HFFc6 (cell line): ENCODE results near the gene FAM90A26. TPM values are rescaled to one million over a fixed set of nuclear protein-coding genes. Genes with fewer than 3 reads are reported as not detected.
A peak's percentile ranks its signal among the peaks of the same experiment; 100 is the strongest.
"Not testable (repeated sequence)": the region's sequence is repeated elsewhere in the genome, so short reads cannot be mapped to it uniquely, and the experiment has no call there.

Experiments
- DNase-seq: peaks from one replicate; pipeline ENCODE4 v3.0.0-alpha.2; 2018
- H3K27ac Mint-ChIP-seq: 2 replicates; pipeline ENCODE4 v1.8.0; 2020; ENCODE audit warnings: mild to moderate bottlenecking, mixed read lengths
- H3K27me3 Mint-ChIP-seq: 2 replicates; pipeline ENCODE4 v1.8.0; 2021; ENCODE audit warnings: mild to moderate bottlenecking, moderate library complexity, mixed read lengths; ENCODE audit not compliant: insufficient read depth
- H3K36me3 Mint-ChIP-seq: 2 replicates; pipeline ENCODE4 v1.8.0; 2021; ENCODE audit warnings: low read depth, mixed read lengths
- H3K4me1 Mint-ChIP-seq: 2 replicates; pipeline ENCODE4 v1.8.0; 2020; ENCODE audit warnings: low read depth, mixed read lengths
- H3K4me3 Mint-ChIP-seq: 2 replicates; pipeline ENCODE4 v1.8.0; 2020; ENCODE audit warnings: mild to moderate bottlenecking, moderate library complexity, mixed read lengths
- H3K9me3 Mint-ChIP-seq: 2 replicates; pipeline ENCODE4 v1.8.0; 2020; ENCODE audit warnings: mild to moderate bottlenecking, mixed read lengths
- long read RNA-seq: library from polyadenylated mRNA; unstranded; transcript quantifications from one replicate; pipeline ENCODE4 v2.0.0, GENCODE V29; 2019
- total RNA-seq, 6 experiments: library from RNA; stranded (reverse); fragmentation: NEBNext Ultra II Directional; extraction: Animal tissue kit (Norgen Biotek cat#: 25700); gene quantifications; 2 replicates in 1 of 6; 3 replicates in 5 of 6; pipeline ENCODE4 v1.2.3, GENCODE V29; 2021
- TF ChIP-seq, protein P1 (sequence below): fragments of 200-600 bp; sonication (generic); IDR thresholded peaks from 2 replicates; pipeline ENCODE4 v1.5.0; 2021; ENCODE audit warnings: antibody characterized with exemption, mild to moderate bottlenecking

FAM90A26 gene, protein sequence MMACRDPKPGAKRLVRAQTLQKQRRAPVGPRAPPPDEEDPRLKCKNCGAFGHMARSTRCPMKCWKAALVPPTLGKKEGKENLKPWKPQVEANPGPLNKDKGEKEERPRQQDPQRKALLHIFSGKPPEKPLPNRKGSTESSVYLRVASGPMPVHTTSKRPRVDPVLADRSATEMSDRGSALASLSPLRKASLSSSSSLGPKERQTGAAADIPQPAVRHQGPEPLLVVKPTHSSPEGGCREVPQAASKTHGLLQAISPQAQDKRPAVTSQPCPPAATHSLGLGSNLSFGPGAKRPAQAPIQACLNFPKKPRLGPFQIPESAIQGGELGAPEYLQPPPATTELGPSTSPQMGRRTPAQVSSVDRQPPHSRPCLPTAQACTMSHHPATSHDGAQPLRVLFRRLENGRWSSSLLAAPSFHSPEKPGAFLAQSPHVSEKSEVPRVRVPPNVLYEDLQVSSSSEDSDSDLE
- total RNA-seq, result not detected
- long read RNA-seq, result 0 reads

- H3K27ac Mint-ChIP-seq, DNase-seq, H3K9me3 Mint-ChIP-seq, H3K36me3 Mint-ChIP-seq, H3K4me1 Mint-ChIP-seq, H3K27me3 Mint-ChIP-seq, H3K4me3 Mint-ChIP-seq: not testable (repeated sequence)
Observed at GRCh38 chr4:9169791-9170459, at the start of gene FAM90A26. Gene FAM90A26, plus strand, starts transcription at chr4:9170409. Its CDS starts 2,764 bp downstream, at chr4:9173173.

DNA sequence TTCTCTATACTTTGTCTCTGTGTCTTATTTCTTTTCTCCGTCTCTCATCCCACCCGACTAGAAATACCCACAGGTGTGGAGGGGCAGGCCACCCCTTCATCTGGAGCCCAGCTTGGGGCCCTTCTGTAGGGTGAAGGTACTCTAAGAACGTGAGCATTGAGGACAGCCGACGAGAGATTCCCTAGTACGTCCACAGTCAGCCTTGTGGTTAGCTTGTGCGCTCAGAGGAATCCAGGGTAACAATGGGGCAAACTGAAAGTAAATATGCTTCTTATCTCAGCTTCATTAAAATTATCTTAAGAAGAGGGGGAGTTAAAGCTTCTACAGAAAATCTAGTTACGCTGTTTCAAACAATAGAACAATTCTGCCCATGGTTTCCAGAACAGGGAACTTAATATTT, 47.5 kb upstream of the FAM90A26 start:
- not testable (repeated sequence) for H3K36me3 Mint-ChIP-seq
- H3K4me1 Mint-ChIP-seq, result peaks cover 16% of the 10 kb centered on the region

DNA sequence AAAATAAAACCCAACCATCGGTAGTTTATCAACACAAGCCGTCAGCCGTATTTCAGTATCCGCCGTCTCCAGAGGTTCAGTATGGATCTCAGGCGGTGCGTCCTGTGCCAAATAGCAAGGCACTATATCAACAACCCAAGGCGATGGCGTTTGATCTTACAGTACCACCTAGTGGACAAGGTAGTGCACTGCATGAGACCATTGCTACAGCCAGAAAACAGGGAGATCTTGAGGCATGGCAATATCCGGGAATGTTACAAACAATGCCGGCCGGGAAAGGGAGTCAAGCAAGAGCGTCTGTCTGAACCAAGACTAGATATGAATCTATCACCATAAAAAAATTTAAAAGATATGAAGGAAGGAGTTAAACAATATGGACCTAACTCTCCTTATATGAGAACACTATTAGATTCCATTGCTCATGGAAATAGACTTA, 46.6 kb upstream of the FAM90A26 start:
- H3K4me1 Mint-ChIP-seq, result peaks cover 16% of the 10 kb centered on the region
- TF ChIP-seq, protein P1, sequence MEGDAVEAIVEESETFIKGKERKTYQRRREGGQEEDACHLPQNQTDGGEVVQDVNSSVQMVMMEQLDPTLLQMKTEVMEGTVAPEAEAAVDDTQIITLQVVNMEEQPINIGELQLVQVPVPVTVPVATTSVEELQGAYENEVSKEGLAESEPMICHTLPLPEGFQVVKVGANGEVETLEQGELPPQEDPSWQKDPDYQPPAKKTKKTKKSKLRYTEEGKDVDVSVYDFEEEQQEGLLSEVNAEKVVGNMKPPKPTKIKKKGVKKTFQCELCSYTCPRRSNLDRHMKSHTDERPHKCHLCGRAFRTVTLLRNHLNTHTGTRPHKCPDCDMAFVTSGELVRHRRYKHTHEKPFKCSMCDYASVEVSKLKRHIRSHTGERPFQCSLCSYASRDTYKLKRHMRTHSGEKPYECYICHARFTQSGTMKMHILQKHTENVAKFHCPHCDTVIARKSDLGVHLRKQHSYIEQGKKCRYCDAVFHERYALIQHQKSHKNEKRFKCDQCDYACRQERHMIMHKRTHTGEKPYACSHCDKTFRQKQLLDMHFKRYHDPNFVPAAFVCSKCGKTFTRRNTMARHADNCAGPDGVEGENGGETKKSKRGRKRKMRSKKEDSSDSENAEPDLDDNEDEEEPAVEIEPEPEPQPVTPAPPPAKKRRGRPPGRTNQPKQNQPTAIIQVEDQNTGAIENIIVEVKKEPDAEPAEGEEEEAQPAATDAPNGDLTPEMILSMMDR, result peak; percentile 75
- not testable (repeated sequence) for H3K27me3 Mint-ChIP-seq, H3K36me3 Mint-ChIP-seq, H3K9me3 Mint-ChIP-seq, H3K27ac Mint-ChIP-seq, DNase-seq
- peak overlapping the region; percentile 11; the same call in 1 of the 2 replicates for H3K4me3 Mint-ChIP-seq

More for the DNA sequence above, 47.5 kb upstream of the FAM90A26 start:
- not testable (repeated sequence) for H3K4me3 Mint-ChIP-seq, H3K9me3 Mint-ChIP-seq, H3K27me3 Mint-ChIP-seq, H3K27ac Mint-ChIP-seq, DNase-seq

DNA sequence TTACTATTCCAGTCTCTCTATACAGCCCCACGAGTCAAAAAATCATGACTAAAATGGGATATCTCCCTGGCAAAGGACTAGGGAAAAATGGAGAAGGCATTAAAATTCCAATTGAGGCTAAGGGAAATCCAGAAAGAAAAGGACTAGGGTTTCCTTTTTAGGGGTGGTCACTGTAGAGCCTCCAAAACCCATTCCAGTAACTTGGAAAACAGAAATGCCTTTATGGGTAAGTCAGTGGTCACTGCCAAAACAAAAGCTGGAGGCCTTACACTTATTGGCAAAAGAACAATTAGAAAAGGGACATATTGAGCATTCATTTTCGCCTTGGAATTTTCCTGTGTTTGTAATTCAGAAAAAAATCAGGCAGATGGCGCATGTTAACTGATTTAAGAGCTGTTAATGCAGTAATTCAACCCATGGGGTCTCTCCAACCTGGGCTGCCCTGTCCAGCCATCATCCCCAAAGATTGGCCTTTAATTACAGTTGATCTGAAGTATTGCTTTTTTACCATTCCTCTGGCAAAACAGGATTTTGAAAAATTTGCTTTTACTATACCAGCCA, 44.5 kb upstream of the FAM90A26 start:
- DNase-seq, H3K27me3 Mint-ChIP-seq, H3K36me3 Mint-ChIP-seq, H3K4me3 Mint-ChIP-seq, H3K27ac Mint-ChIP-seq, H3K9me3 Mint-ChIP-seq: not testable (repeated sequence)
- H3K4me1 Mint-ChIP-seq, result peaks cover 16% of the 10 kb centered on the region

GRCh38 chr4:9131420-9131819, 38.8 kb upstream of the FAM90A26 start:
- H3K36me3 Mint-ChIP-seq, H3K27me3 Mint-ChIP-seq, H3K9me3 Mint-ChIP-seq, H3K4me3 Mint-ChIP-seq: not testable (repeated sequence)
- Mint-ChIP-seq H3K4me1 (peaks cover 27% of the 10 kb centered on the region), H3K27ac (peak overlapping the region; percentile 47)
- peak; percentile 86 for DNase-seq

- not testable (repeated sequence) for H3K9me3 Mint-ChIP-seq
- H3K4me1 Mint-ChIP-seq, result peaks cover 27% of the 10 kb centered on the region
Observed at GRCh38 chr4:9132849-9133248, 37.4 kb upstream of the FAM90A26 start.

GRCh38 chr4:9134011-9134410, 36.2 kb upstream of the FAM90A26 start:
- not testable (repeated sequence) for H3K4me3 Mint-ChIP-seq, H3K36me3 Mint-ChIP-seq, DNase-seq, H3K9me3 Mint-ChIP-seq, H3K27ac Mint-ChIP-seq, H3K27me3 Mint-ChIP-seq
- H3K4me1 Mint-ChIP-seq, result peaks cover 27% of the 10 kb centered on the region

More at GRCh38 chr4:9132849-9133248, 37.4 kb upstream of the FAM90A26 start:
- H3K36me3 Mint-ChIP-seq, H3K27me3 Mint-ChIP-seq, H3K4me3 Mint-ChIP-seq, H3K27ac Mint-ChIP-seq, DNase-seq: not testable (repeated sequence)

GRCh38 chr4:9134556-9134955, 35.7 kb upstream of the FAM90A26 start:
- H3K27me3 Mint-ChIP-seq, H3K27ac Mint-ChIP-seq, H3K9me3 Mint-ChIP-seq, H3K4me3 Mint-ChIP-seq, H3K36me3 Mint-ChIP-seq: not testable (repeated sequence)
- DNase-seq, result peak; percentile 26
- peaks cover 27% of the 10 kb centered on the region for H3K4me1 Mint-ChIP-seq

GRCh38 chr4:9141050-9141449, 29.2 kb upstream of the FAM90A26 start:
- H3K4me1 Mint-ChIP-seq, H3K9me3 Mint-ChIP-seq, H3K4me3 Mint-ChIP-seq, H3K27ac Mint-ChIP-seq, H3K27me3 Mint-ChIP-seq, DNase-seq: not testable (repeated sequence)
- H3K36me3 Mint-ChIP-seq, result peaks cover 21% of the 10 kb centered on the region

DNA sequence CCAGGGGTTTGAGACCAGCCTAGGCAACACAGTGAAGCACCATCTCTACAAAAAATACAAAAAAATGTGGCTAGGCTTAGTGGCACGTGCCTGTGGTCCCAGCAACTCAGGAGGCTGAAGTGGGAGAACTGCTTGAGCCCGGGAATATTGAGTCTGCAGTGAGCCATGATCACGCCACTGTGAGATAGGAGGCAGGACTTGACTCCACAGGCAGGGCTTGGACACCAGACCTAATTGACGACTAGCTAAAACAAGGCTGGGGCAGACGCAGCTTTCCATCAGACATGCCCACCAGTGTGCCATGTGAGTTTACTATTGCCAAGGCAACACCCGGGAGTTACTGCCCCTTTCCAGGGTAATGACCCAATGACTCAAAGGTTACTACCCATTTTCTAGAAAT, 27.4 kb upstream of the FAM90A26 start:
- not testable (repeated sequence) for H3K9me3 Mint-ChIP-seq, H3K4me3 Mint-ChIP-seq, DNase-seq, H3K27ac Mint-ChIP-seq, H3K4me1 Mint-ChIP-seq, H3K27me3 Mint-ChIP-seq
- H3K36me3 Mint-ChIP-seq, result peaks cover 21% of the 10 kb centered on the region
